HuH-7 (cell line): ENCODE measurements around the gene YWHAG.
A peak's percentile ranks its signal among the peaks of the same experiment; 100 is the strongest.
"Not testable (repeated sequence)": the region's sequence is repeated elsewhere in the genome, so short reads cannot be mapped to it uniquely, and the experiment has no call there.

Experiments
- DNase-seq: peaks from one replicate; pipeline ENCODE4 v3.0.0; 2011; ENCODE audit warnings: low spot score

The YWHAG gene

DNA sequence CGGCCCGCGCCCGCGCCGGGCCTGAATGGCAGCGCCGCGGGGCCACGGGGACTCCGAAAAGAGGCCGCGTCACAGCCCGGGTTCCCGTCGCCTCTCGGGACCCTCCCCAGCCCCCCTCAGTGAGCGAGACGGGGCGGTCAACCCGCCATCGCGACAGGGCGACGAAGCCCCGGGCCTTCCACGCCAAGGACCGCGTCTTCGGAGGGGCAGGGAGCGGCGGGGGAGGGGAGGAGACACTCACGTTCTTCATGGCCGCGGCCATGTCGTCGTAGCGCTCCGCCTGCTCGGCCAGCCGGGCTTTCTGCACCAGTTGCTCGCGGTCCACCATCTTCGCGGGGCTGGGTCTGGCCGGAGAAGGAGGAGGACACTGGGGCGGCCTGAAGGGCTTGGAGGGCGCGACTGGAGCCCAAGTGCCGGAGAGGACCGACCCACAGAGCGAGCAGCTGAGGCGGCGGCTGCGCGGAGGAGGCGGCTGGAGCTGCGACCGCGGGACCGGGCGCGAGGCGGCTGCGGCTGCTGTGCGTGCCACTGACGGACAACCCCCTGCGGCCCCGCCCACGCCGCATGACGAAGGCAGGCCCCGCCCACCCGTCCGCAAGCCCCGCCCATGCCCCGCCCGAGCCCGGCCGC, at the start of gene YWHAG:
YWHAG (minus strand) TSS at position 511 of the 630 bp plus-strand sequence; CDS start at position 328, 183 bp downstream.
- peak; percentile 64 for DNase-seq

- no peak for DNase-seq
Measured at GRCh38 chr7:76408121-76408560, 49.4 kb upstream of the YWHAG start.

- DNase-seq = no peak
Measured at GRCh38 chr7:76407718-76408117, 48.9 kb upstream of the YWHAG start.

GRCh38 chr7:76405738-76406137, 46.9 kb upstream of the YWHAG start:
- no peak for DNase-seq

DNA sequence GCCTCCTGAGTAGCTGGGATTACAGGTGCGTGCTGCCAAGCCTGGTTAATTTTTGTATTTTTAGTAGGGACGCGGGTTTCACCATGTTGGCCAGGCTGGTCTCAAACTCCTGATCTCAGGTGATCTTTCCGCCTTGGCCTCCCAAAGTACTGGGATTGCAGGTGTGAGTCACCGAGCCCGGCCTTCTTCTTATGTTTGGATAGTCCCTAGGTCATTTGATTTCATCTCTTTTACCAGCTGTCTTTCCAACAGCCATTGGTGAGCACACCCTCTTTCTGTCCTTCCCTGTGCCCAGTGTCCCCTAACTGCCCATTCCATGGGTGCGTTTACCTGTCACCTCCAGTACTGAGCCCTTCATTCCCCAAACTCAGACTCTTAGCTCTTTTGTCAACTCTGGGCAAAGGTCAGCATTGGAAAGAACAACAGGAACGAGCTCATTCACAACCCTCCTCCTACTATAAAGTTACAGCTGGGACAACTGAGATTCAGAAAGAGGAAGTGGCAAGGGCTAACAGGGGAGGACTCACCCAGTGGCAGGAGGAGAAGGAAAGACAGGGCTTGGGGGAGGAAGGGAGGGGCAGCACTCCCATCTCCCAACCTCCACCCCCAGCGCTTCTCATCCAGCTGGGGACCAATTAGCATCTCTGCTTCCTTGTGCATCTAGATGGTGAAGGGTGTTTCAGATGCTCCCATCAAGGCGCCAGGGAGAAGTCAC, 45.1 kb upstream of the YWHAG start:
- no peak for DNase-seq

DNA sequence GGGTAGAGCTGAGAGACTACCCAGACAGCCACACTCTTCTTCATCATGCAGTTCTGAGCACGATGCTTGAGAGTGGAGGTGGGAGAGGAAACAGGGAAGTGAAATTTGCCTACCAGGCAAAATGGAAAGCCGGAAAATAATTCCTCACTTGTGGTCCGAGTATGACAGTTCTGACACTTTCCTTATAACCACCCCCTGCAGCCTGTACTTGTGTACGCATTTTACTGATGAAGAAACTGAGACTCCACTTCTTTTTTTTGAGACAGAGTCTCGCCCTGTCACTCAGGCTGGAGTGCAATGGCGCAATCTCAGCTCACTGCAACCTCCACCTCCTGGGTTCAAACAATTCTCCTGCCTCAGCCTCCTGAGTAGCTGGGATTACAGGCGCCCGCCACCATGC, 44.3 kb upstream of the YWHAG start:
- not testable (repeated sequence) for DNase-seq

DNA sequence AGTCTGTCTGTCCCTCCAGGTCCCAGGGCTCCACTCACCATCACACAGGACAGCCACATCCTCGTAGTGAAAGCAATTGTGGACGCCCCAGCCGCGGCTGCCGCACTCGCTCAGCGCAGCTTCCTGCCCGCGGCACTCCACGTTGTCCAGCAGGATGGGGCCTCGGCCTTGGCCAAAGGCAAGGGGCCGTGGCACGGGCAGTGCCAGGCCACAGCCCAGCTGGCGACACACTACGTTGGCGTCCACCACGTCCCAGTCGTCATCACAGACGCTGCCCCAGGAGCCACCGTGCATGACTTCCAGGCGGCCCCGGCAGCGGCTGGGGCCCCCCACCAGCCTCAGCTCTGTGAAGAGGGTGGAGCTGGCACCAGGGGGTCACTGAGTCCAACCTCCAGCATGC, 41.5 kb upstream of the YWHAG start:
- no peak for DNase-seq

GRCh38 chr7:76397409-76398183, 38.8 kb upstream of the YWHAG start:
- DNase-seq = no peak

DNA sequence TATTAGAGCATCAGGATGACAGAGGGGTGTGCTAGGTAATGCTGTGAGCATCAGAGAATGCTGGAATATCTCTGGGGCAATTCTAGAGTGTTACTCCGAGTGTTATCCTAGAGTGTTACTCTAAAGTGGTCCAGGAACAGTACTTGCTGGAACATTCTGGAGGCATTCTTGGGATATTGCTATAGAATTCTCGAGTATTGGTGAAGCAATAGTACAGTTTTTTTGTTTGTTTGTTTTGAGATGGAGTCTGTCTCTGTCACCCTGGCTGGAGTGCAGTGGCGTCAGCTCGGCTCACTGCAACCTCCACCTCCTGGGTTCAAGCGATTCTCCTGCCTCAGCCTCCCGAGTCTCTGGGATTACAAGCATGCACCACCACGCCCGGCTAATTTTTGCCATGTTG, 38.1 kb upstream of the YWHAG start:
- DNase-seq = no peak

DNA sequence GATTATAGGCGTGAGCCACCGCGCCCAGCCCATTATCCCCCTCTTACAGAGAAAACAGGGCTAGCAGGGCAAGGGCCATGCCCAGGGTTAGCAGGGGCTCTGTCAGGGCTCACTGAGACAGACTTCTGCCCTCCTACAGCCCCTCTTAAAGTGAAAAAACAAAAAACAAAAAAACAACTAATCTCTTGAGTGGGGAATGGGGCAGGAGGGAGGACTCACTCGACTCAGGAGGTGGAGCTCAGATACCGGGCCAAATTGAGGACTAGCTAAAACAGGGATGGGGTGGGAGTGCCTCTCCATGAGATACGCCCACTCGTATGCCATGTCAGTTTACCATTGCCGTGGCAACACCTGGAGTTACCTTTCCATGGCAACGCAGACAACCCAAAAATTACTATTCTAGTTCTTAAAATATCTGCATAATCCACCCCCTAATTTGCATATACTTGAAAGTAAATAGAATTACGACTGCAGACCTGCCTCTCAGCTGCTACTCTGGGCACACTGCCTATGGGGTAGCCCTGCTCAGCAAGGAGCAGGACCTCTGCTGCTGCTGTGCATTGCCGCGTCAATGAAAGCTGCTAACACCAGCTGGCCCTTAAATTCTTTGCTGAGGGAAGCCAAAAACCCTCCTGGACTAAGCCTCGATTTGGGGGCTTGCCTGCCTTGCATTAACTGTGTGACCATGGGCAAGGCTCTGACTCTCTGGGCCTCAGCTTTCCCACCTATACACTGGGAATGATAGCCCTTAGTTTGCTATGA, 37.4 kb upstream of the YWHAG start:
- no peak for DNase-seq

- DNase-seq = not testable (repeated sequence)
Measured at GRCh38 chr7:76395605-76395964, 36.8 kb upstream of the YWHAG start.

DNA sequence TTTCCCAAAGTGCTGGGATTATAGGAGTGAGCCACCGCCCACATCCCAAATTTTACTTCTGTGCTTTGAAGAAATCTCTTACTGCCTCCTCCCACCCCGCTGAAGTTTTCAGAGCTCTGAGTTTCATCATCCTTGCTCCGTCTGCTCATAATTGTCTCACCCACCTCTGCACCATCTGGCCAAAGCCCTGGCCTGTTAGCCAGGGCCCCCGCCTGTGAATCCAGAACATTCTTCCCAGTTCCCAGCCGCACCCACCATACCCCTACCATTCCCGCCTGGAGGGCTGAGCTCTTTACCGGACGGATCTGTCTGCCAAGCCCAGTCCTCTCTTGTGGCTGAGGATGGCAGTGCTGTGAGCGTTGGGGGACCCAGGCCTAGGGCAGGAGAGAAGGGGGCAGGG, 36.2 kb upstream of the YWHAG start:
- no peak for DNase-seq

DNA sequence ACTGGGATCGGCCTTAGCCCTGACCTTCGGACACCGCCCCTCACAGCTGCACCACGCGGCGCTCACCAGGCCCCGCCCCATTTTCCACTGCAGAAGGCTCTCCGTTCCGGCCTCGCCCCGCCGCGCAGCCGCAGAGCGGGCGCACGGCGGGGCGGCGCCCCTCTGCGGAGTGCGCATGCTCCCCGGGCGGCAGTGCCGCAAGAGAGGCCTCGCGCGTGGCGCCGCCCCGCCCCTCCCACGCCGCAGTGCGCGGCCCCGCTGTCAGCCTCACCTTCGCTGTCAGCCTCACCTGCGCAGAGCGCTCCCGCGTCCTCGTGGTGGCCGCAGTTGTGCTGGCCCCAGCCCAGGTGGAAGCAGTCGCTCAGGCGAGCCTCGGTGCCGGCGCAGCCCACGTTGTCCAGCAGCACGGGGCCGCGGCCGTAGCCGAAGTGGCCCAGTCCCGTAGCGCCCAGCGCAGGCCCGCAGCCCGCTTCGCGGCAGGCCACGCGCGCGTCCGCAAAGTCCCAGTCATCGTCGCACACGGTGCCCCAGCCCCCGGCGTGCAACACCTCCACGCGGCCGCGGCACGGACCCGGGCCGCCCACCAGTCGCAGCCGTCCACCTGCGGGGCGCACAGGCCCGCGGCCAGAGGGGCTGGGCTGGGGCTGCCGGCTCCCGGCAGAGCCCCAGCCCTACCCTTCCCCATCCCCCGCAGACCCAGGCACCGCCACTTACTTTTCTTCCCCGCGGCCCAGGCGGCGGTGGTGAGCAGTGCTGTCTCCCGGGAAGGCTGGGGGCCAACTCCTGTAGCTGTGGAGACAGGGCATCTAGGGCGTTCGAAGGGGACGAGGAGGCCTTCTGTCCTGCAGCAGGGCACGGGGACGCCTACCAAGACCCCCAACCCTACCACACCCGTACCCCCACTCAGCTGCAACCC, 34.6 kb upstream of the YWHAG start:
- DNase-seq = peak; percentile 95

DNA sequence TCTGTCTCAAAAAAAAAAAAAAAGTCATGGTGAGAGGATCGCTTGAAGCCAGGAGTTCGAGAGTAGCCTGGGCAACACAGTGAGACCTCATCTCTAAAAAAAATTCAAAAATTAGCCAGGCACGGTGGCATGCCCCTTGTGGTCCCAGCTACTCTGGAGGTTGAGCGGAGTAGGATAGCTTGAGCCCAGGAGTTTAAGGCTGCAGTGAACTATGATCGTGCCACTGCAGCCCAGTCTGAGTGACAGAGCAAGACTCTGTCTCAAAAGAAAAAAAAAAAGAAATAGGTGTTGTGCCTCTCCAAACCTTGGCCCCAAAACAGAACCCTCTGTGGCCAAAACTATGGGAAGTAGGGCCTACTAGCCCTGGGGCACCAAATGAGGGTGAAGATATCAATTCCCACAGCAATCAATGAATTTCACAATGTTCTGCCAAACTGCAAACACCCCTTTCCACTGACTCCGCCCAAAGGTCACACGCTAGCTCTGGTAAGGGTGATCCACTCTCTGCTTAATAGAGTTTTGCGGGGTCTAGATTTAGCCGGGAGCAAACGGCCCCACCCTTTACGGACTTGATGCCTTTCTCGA, 33.8 kb upstream of the YWHAG start:
- DNase-seq = no peak

DNA sequence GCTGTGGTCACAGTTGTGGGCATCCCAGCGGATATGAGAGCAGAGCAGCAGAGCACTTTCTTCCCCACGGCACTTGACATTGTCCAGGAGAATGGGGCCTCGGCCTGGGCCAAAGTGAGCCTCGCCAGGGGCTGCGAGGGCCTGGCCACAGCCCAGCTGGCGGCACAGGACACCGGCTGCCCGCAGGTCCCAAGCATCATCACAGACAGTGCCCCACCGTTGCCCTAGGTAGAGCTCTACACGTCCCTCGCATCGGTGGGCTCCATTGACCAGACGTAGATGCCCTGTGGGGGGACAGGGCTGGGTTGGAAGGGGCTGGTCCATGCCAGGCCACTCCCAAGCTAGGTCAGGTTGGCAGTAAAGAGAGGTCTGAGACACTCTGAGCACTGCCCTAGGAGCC, 31.3 kb upstream of the YWHAG start:
- DNase-seq = no peak

DNA sequence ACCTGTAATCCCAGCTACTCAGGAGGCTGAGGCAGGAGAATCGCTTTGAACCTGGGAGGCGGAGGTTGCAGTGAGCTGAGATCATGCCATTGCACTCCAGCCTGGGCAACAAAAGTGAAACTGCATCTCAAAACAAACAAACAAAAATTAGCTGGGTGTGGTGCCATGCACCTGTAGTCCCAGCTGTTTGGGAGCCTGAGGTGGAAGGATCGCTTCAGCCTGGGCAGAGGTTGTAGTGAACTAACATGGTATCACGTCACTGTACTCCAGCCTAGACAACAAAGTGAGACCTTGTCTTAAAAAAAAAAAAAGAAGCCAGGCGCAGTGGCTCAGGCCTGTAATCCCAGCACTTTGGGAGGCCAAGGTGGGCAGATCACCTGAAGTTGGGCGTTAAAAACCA, 29.0 kb upstream of the YWHAG start:
- DNase-seq = not testable (repeated sequence)

DNA sequence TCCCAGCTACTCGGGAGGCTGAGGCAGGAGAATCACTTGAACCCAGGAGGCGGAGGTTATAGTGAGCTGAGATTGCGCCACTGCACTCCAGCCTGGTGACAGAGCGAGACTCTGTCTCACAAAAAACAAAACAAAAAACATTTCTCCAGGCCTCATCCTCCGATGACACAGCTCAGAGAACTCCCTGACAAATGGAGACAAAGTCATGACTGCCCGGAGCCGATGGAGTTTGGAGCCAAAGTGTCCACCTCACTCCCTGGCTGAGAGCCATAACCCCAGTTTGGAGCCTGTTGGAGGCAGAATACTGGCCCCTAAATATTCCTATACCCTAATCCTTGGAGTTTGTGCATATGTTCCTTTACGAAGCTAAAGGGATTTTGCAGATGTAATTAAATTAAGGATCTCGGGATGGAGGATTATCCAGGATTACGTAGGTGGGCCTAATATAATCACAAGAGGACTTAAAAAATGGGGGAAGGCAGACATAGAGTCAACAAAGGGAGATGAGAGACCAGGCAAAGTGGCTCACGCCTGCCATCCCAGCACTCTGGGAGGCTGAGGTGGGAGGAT, 28.0 kb upstream of the YWHAG start:
- no peak for DNase-seq

DNA sequence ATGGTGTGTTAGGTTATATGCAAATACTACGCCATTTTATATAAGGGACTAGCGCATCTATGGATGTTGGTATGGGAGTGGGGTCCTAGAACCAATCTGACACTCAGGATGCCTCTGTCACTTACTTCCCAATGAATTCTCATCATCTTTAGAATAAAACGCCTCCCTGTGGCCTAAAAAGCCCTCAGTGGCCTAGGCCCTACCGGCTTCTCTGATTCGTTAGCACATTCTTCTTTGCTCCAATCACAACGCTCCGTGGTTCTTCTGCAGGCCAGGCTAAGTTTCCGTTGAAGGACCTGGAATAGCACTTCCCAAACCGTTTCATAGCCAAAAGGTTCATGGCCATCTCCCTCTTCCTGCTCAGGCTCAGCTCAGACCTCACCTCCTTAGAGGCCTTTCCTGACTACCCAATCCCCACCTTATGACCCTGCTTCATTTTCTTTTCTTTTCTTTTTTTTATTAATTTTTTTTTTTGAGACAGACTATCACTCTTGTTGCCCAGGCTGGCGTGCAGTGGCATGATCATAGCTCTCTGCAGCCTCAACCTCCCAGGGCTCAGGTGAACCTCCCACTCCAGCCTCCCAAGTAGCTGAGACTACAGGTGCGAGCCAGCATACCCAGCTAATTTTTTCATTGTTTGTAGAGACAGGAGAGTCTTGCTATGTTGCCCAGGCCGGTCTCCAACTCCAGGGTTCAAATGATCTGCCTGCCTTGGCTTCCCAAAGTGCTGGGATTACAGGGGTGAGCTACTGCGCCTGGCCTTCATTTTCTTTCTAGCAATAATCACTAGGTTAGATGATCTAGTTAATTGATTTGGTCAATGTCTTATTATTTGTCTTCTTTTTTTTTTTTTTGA, 24.5 kb upstream of the YWHAG start:
- DNase-seq = no peak

DNA sequence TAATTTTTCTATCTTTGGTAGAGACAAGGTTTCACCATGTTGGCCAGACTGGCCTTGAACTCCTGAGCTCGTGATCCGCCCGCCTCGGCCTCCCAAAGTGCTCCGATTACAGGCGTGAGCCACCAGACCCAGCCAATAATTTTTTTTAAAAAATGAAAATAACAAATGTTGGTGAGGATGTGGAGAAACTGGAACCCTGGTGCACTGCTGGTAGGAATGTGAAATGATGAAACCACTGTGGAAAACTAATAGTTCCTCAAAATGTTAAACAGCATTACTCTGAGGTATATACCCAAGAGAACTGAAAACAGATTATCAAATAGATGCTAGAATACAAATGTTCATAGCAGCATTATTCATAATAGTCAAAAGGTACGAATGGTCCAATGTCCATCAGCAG, 23.0 kb upstream of the YWHAG start:
- DNase-seq = no peak

DNA sequence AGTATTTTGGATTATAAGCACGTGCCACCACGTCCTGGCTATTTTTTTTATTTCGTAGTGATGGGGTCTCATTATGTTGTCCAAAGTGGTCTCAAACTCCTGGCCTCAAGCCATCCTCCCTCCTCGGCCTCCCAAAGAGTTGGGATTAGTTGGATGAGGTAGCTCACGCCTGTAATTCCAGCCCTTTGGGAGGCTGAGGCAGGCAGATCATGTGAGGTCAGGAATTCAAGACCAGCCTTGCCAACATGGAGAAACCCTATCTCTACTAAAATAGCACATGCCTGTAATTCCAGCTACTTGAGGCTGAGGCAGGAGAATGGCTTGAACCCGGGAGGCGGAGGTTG, 21.8 kb upstream of the YWHAG start:
- no peak for DNase-seq
